MM.1S (cell line): ENCODE results near the gene BCAR3.

Experiments used
- DNase-seq: peaks from one replicate; pipeline ENCODE4 v3.0.0-alpha.2; 2015
- H2AFZ ChIP-seq: fragments of 300-600 bp; sonication (generic); 2 replicates; pipeline ENCODE4 v1.6.0; 2016; ENCODE audit warnings: antibody characterized with exemption, low read length
- H3F3A ChIP-seq: fragments of 300-600 bp; sonication (generic); 2 replicates; pipeline ENCODE4 v1.6.1; 2016; ENCODE audit warnings: mild to moderate bottlenecking, antibody characterized with exemption, low read length, moderate library complexity, mixed read lengths; ENCODE audit not compliant: insufficient read depth
- H3K27ac ChIP-seq: fragments of 300-600 bp; sonication (generic); 2 replicates; pipeline ENCODE4 v1.5.1; 2016; ENCODE audit warnings: mild to moderate bottlenecking, low read length
- H3K27me3 ChIP-seq: fragments of 300-600 bp; sonication (generic); replicated peaks from 2 replicates; pipeline ENCODE4 v1.6.0; 2016; ENCODE audit warnings: low read length; ENCODE audit not compliant: insufficient read depth
- H3K36me3 ChIP-seq: fragments of 300-600 bp; sonication (generic); replicated peaks from 2 replicates; pipeline ENCODE4 v1.6.1; 2016; ENCODE audit warnings: mild to moderate bottlenecking, low read length, mixed read lengths; ENCODE audit not compliant: insufficient read depth
- H3K4me1 ChIP-seq: fragments of 300-600 bp; sonication (generic); 2 replicates; pipeline ENCODE4 v1.6.1; 2016; ENCODE audit warnings: low read length, mixed read lengths
- H3K4me2 ChIP-seq: fragments of 300-600 bp; sonication (generic); 2 replicates; pipeline ENCODE4 v1.6.0; 2016; ENCODE audit warnings: low read depth, low read length
- H3K4me3 ChIP-seq: fragments of 300-600 bp; sonication (generic); 2 replicates; pipeline ENCODE4 v1.5.1; 2016; ENCODE audit warnings: low read length, mixed read lengths
- H3K79me2 ChIP-seq: fragments of 300-600 bp; sonication (generic); 2 replicates; pipeline ENCODE4 v1.6.1; 2016; ENCODE audit warnings: mixed run types, low read length, mixed read lengths
- H3K9ac ChIP-seq: fragments of 300-600 bp; sonication (generic); 2 replicates; pipeline ENCODE4 v1.6.1; 2016; ENCODE audit warnings: low read length, mixed read lengths
- H3K9me2 ChIP-seq: fragments of 300-600 bp; sonication (generic); replicated peaks from 2 replicates; pipeline ENCODE4 v1.6.1; 2016; ENCODE audit warnings: mild to moderate bottlenecking, low read length, mixed read lengths; ENCODE audit not compliant: insufficient read depth
- H3K9me3 ChIP-seq: fragments of 300-600 bp; sonication (generic); replicated peaks from 2 replicates; pipeline ENCODE4 v1.6.1; 2016; ENCODE audit warnings: mild to moderate bottlenecking, low read length, mixed read lengths; ENCODE audit not compliant: insufficient read depth
- H4K20me1 ChIP-seq: fragments of 300-600 bp; sonication (generic); 2 replicates; pipeline ENCODE4 v1.6.1; 2016; ENCODE audit warnings: mild to moderate bottlenecking, low read length, moderate library complexity, mixed read lengths; ENCODE audit not compliant: insufficient read depth
- CTCF ChIP-seq: fragments of 300-600 bp; sonication (generic); IDR thresholded peaks from 2 replicates; pipeline ENCODE4 v1.5.1; 2016; ENCODE audit warnings: antibody characterized with exemption, low read length, mixed read lengths
- EZH2 ChIP-seq: fragments of 300-600 bp; sonication (generic); optimal IDR thresholded peaks from 2 replicates; pipeline ENCODE3; 2017; ENCODE audit warnings: low read depth, mild to moderate bottlenecking, antibody characterized with exemption, low read length, mixed read lengths
- EZH2phosphoT487 ChIP-seq: fragments of 300-600 bp; sonication (generic); IDR thresholded peaks from 2 replicates; pipeline ENCODE4 v1.6.1; 2018; ENCODE audit warnings: antibody characterized with exemption, low read length

Gene BCAR3

GRCh38 chr1:93601686-93602085 is 80.0 kb downstream of the BCAR3 start:
- H2AFZ ChIP-seq: no peak overlapping the region
- H3K9me2 ChIP-seq: no peaks in the 10 kb centered on the region
- TF ChIP-seq CTCF: no peak
- H3K79me2 ChIP-seq: no peaks in the 10 kb centered on the region
- DNase-seq: no peak
- H3K9ac ChIP-seq: no peak overlapping the region
- H3K27ac ChIP-seq: no peak overlapping the region
- no peaks in the 10 kb centered on the region for H3K27me3 ChIP-seq
- H3K9me3 ChIP-seq: no peaks in the 10 kb centered on the region
- H3K4me2 ChIP-seq: no peak overlapping the region
- H3K4me1 ChIP-seq: no peaks in the 10 kb centered on the region
- H3K4me3 ChIP-seq: no peak overlapping the region
- no peaks in the 10 kb centered on the region for H4K20me1 ChIP-seq
- no peaks in the 10 kb centered on the region for H3K36me3 ChIP-seq
- H3F3A ChIP-seq: no peaks in the 10 kb centered on the region

- Histone ChIP-seq H3K4me3 (no peak overlapping the region), H3F3A (no peaks in the 10 kb centered on the region), H2AFZ (no peak overlapping the region), H3K79me2 (no peaks in the 10 kb centered on the region), H3K4me2 (no peak overlapping the region), H3K9me2 (no peaks in the 10 kb centered on the region), H3K27ac (no peak overlapping the region), H3K9me3 (no peaks in the 10 kb centered on the region), H3K36me3 (no peaks in the 10 kb centered on the region), H4K20me1 (no peaks in the 10 kb centered on the region), H3K9ac (no peak overlapping the region), H3K27me3 (no peaks in the 10 kb centered on the region), H3K4me1 (no peaks in the 10 kb centered on the region)
- DNase-seq: no peak
- TF ChIP-seq EZH2phosphoT487 (no peak), EZH2 (no peak), CTCF (no peak)
These were observed 81.0 kb downstream of the BCAR3 start for GRCh38 chr1:93600663-93601062.

GRCh38 chr1:93599479-93599878 is 82.2 kb downstream of the BCAR3 start:
- Histone ChIP-seq H4K20me1 (no peaks in the 10 kb centered on the region), H3K27me3 (no peaks in the 10 kb centered on the region), H3K9me2 (no peaks in the 10 kb centered on the region), H2AFZ (no peak overlapping the region), H3F3A (no peaks in the 10 kb centered on the region), H3K9ac (no peak overlapping the region), H3K27ac (no peak overlapping the region), H3K4me3 (no peak overlapping the region), H3K4me1 (no peaks in the 10 kb centered on the region), H3K36me3 (no peaks in the 10 kb centered on the region), H3K4me2 (no peak overlapping the region), H3K9me3 (no peaks in the 10 kb centered on the region), H3K79me2 (no peaks in the 10 kb centered on the region)
- TF ChIP-seq EZH2 (no peak), EZH2phosphoT487 (no peak), CTCF (no peak)
- no peak for DNase-seq
